Esophagus (tissue), 2 donors: ENCODE results near the gene ATG5. TPM values are rescaled to one million over a fixed set of nuclear protein-coding genes. Genes with fewer than 3 reads are reported as not detected.

Experiments used
- H3K27ac ChIP-seq, 2 donors: one replicate each; pipeline ENCODE4 v1.5.1; 2013; ENCODE audit warnings: low read depth in 2 of 2, mild to moderate bottlenecking in 2 of 2, inconsistent platforms in 1 of 2, low read length in 1 of 2, moderate library complexity in 1 of 2
- H3K27me3 ChIP-seq, 2 donors: one replicate each; pipeline ENCODE4 v1.6.1; 2013; ENCODE audit warnings: low read length in 2 of 2, control low read depth in 1 of 2, mild to moderate bottlenecking in 1 of 2; ENCODE audit not compliant: insufficient read depth in 2 of 2, control insufficient read depth in 1 of 2
- H3K36me3 ChIP-seq, 2 donors: one replicate each; pipeline ENCODE4 v1.6.1; 2013; ENCODE audit warnings: low read length in 1 of 2; ENCODE audit not compliant: control insufficient read depth in 2 of 2, insufficient read depth in 2 of 2
- H3K4me1 ChIP-seq, 2 donors: one replicate each; pipeline ENCODE4 v1.6.1; 2013; ENCODE audit warnings: low read length in 1 of 2; ENCODE audit not compliant: control insufficient read depth in 2 of 2, insufficient read depth in 2 of 2
- H3K4me3 ChIP-seq, 2 donors: one replicate each; pipeline ENCODE4 v1.5.1; 2013; ENCODE audit warnings: low read length in 2 of 2, mild to moderate bottlenecking in 2 of 2, low read depth in 1 of 2, moderate library complexity in 1 of 2
- H3K9me3 ChIP-seq, 2 donors: one replicate each; pipeline ENCODE4 v1.6.1; 2013; ENCODE audit warnings: mild to moderate bottlenecking in 2 of 2, low read depth in 1 of 2, low read length in 1 of 2, moderate library complexity in 1 of 2; ENCODE audit not compliant: control insufficient read depth in 2 of 2, insufficient read depth in 1 of 2
- whole genome bisulfite sequencing, 2 donors: extraction: QIAGEN DNeasy Blood & Tissue Kit; methylation state at CpG; one replicate each; pipeline ENCODE4 v1.1.7; 2013; 5-methylcytosine and 5-hydroxymethylcytosine counted together
- polyA plus RNA-seq, 2 donors: library from polyadenylated mRNA; stranded (reverse); fragments of 200-250 nt; gene quantifications; one replicate each; pipeline ENCODE4 v1.2.3, GENCODE V29; 2013
- donor health status: healthy with polysubstance abuse.
- donor health status: Bipolar disorder and iron deficiency.

ATG5 gene
- polyA plus RNA-seq, 2 donors, result 9.1 to 12.5 TPM

- Histone ChIP-seq H3K4me1 (peaks cover 0 to 3% of the 10 kb centered on the region in 2 donors), H3K27ac (no peak overlapping the region), H3K9me3 (no peaks in the 10 kb centered on the region), H3K27me3 (no peaks in the 10 kb centered on the region), H3K36me3 (no peaks in the 10 kb centered on the region), H3K4me3 (no peak overlapping the region)
- WGBS, 2 donors, result 37 to 49% methylated on average over 7 of the region's 7 CpGs
These were observed 179.8 kb downstream of the ATG5 start for GRCh38 chr6:106145741-106146227.

GRCh38 chr6:106145144-106145543 lies 180.4 kb downstream of the ATG5 start:
- H3K4me1 ChIP-seq, result peaks cover 0 to 3% of the 10 kb centered on the region in 2 donors
- WGBS, 2 donors, result 64 to 65% methylated on average over 4 of the region's 4 CpGs
- H3K27me3 ChIP-seq, result no peaks in the 10 kb centered on the region
- H3K4me3 ChIP-seq, result no peak overlapping the region
- H3K36me3 ChIP-seq, result no peaks in the 10 kb centered on the region
- H3K9me3 ChIP-seq, result no peaks in the 10 kb centered on the region
- H3K27ac ChIP-seq, result no peak overlapping the region

- 84 to 91% methylated on average over 12 of the region's 12 CpGs for WGBS, 2 donors
- Histone ChIP-seq H3K9me3 (no peaks in the 10 kb centered on the region), H3K36me3 (no peaks in the 10 kb centered on the region), H3K4me1 (peaks cover 0 to 3% of the 10 kb centered on the region in 2 donors), H3K27ac (no peak overlapping the region), H3K27me3 (no peaks in the 10 kb centered on the region), H3K4me3 (no peak overlapping the region)
These were observed 181.9 kb downstream of the ATG5 start for GRCh38 chr6:106143665-106144064.

- H3K27me3 ChIP-seq, result no peaks in the 10 kb centered on the region
- no peak overlapping the region for H3K4me3 ChIP-seq
- H3K27ac ChIP-seq, result peak overlapping the region in 1 of 2 donors; percentile 35
- WGBS, 2 donors, result 59 to 65% methylated on average over 2 of the region's 2 CpGs
- H3K36me3 ChIP-seq, result no peaks in the 10 kb centered on the region
- H3K4me1 ChIP-seq, result peaks cover 0 to 3% of the 10 kb centered on the region in 2 donors
- no peaks in the 10 kb centered on the region for H3K9me3 ChIP-seq
These were observed 182.6 kb downstream of the ATG5 start for GRCh38 chr6:106142876-106143431.

DNA sequence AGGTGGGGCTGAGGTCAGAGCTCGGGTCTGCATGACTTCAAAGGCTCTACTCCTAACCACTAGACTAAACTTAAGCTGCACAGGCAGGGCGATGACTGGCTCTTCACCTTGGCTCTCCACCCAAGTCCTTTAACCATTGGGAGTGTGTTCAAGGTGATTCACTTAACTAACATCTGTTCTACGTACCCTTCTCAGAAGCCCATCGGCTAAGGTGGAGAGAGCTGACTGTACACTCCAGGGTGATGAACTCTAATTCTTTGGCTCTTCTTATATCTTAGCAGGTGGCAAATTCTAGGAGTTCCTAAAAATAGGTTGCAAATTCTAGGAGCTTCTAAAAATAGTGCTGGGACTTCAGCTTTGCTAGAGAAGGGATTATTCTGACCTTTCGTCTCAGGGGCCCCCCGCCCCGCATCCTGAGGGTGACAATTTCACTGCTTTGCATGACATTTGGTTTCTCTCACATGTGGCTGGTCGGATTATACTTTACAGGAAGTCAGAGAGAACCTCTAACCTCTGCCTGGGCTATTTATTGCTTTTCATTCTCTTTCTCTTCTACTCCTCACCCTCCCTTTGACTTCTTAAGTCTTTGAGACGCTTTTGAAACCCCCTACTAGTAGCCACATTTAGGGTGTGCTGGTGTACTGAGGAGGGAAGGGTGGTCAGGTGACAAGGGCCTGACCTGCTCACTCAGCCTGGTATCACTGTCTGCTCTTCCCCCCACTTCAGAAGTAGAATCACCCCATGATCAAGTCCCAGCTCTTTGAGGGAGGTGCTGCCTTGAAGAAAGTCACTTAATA lies 183.9 kb downstream of the ATG5 start:
- whole genome bisulfite sequencing, 2 donors, result 66 to 71% methylated on average over 9 of the region's 9 CpGs
- no peak overlapping the region for H3K4me3 ChIP-seq
- peak overlapping the region in 1 of 2 donors; percentile 48 for H3K27ac ChIP-seq
- no peaks in the 10 kb centered on the region for H3K9me3 ChIP-seq
- no peaks in the 10 kb centered on the region for H3K36me3 ChIP-seq
- H3K27me3 ChIP-seq, result no peaks in the 10 kb centered on the region
- H3K4me1 ChIP-seq, result peaks cover 0 to 3% of the 10 kb centered on the region in 2 donors

- H3K27me3 ChIP-seq, result no peaks in the 10 kb centered on the region
- no peaks in the 10 kb centered on the region for H3K36me3 ChIP-seq
- H3K9me3 ChIP-seq, result no peaks in the 10 kb centered on the region
- WGBS, 2 donors, result 75 to 77% methylated on average over 6 of the region's 6 CpGs
- no peak overlapping the region for H3K4me3 ChIP-seq
- peaks cover 3 to 7% of the 10 kb centered on the region in 2 donors for H3K4me1 ChIP-seq
- peak overlapping the region in 1 of 2 donors; percentile 43 for H3K27ac ChIP-seq
These were observed 187.4 kb downstream of the ATG5 start for GRCh38 chr6:106138151-106138550.

GRCh38 chr6:106136845-106137244 lies 188.7 kb downstream of the ATG5 start:
- H3K9me3 ChIP-seq, result no peaks in the 10 kb centered on the region
- no peaks in the 10 kb centered on the region for H3K36me3 ChIP-seq
- no peak overlapping the region for H3K4me3 ChIP-seq
- 97 to 98% methylated on average over 5 of the region's 5 CpGs for WGBS, 2 donors
- H3K27me3 ChIP-seq, result no peaks in the 10 kb centered on the region
- H3K27ac ChIP-seq, result no peak overlapping the region
- H3K4me1 ChIP-seq, result peaks cover 3% of the 10 kb centered on the region in 2 donors

DNA sequence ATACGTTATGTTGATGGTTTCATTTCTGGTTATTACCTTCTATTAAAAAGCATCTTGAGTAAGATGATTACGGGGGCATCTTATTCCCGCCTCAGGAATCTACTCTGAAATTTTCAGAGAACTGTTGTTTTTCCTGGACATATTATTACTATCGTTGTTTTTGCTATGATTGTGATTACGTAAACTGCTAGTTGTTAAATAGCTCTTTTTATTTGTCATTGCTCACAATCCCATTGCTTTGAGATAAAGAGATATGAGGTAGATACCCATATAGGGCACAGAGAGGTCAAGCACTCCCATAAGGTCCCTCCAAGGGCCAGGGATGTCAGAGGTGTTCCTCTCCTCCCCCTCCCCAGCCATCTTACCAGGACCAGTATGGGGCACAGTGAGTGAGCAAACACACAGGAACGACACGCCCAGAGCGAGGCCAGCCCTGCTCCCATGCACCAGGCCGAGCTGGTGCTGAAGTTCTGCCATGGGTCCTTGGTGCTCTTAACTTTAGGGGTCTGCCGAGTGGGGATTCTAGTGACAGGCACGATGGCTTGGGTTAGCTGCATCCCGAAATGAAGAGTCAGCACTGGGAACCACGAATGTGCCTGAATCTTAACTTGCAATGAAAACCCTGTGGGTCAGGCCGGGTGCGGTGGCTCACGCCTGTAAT lies 189.5 kb downstream of the ATG5 start:
- Histone ChIP-seq H3K27me3 (no peaks in the 10 kb centered on the region), H3K27ac (no peak overlapping the region), H3K4me1 (peaks cover 3% of the 10 kb centered on the region in 2 donors), H3K9me3 (no peaks in the 10 kb centered on the region), H3K36me3 (no peaks in the 10 kb centered on the region), H3K4me3 (no peak overlapping the region)
- 84 to 94% methylated on average over 16 of the region's 16 CpGs for WGBS, 2 donors

GRCh38 chr6:106134906-106135634 lies 190.5 kb downstream of the ATG5 start:
- no peaks in the 10 kb centered on the region for H3K27me3 ChIP-seq
- no peaks in the 10 kb centered on the region for H3K36me3 ChIP-seq
- peak overlapping the region; percentile 46 to 79 for H3K27ac ChIP-seq
- H3K4me1 ChIP-seq, result peaks cover 3% of the 10 kb centered on the region in 2 donors
- WGBS, 2 donors, result 69 to 72% methylated on average over 18 of the region's 18 CpGs
- H3K4me3 ChIP-seq, result no peak overlapping the region
- no peaks in the 10 kb centered on the region for H3K9me3 ChIP-seq
